AG09319 (cell line): ENCODE data around the gene RPL7L1.

Experiments
- DNase-seq: peaks from one replicate; pipeline ENCODE4 v3.0.0-alpha.2; 2010; ENCODE audit warnings: low read depth; ENCODE audit errors: extremely low read depth
- TF ChIP-seq, protein P1 (sequence below): IDR thresholded peaks from 2 replicates; pipeline ENCODE4 v1.5.1; 2011; ENCODE audit warnings: low read depth, mild to moderate bottlenecking, inconsistent platforms, low read length, moderate library complexity

RPL7L1 gene

GRCh38 chr6:42879372-42880239 lies at the start of gene RPL7L1:
RPL7L1 (plus strand) TSS chr6:42879616; CDS start chr6:42879911, 295 bp downstream.
- peak; percentile 62 for DNase-seq
- TF ChIP-seq, protein P1, sequence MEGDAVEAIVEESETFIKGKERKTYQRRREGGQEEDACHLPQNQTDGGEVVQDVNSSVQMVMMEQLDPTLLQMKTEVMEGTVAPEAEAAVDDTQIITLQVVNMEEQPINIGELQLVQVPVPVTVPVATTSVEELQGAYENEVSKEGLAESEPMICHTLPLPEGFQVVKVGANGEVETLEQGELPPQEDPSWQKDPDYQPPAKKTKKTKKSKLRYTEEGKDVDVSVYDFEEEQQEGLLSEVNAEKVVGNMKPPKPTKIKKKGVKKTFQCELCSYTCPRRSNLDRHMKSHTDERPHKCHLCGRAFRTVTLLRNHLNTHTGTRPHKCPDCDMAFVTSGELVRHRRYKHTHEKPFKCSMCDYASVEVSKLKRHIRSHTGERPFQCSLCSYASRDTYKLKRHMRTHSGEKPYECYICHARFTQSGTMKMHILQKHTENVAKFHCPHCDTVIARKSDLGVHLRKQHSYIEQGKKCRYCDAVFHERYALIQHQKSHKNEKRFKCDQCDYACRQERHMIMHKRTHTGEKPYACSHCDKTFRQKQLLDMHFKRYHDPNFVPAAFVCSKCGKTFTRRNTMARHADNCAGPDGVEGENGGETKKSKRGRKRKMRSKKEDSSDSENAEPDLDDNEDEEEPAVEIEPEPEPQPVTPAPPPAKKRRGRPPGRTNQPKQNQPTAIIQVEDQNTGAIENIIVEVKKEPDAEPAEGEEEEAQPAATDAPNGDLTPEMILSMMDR: no peak

DNA sequence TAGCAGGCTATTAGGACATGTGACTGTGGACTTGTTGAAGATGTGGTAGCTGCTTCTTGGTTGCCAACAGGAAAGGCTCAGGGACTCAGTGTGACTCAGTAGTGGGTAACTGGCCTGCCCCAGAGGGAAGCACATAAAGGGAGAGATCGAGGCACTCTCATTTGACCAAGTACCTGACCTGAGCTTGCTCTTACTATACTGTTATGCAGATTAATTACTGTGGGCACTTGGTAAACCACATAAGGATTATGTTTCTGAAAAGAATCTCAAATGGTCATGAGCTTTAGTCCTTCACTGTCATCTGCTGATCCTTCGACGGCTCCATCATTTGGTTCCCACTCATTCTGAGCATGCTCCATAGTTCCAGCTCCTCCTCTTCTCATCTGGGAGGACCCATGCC lies 48.2 kb upstream of the RPL7L1 start:
- TF ChIP-seq, protein P1: no peak
- DNase-seq: no peak

DNA sequence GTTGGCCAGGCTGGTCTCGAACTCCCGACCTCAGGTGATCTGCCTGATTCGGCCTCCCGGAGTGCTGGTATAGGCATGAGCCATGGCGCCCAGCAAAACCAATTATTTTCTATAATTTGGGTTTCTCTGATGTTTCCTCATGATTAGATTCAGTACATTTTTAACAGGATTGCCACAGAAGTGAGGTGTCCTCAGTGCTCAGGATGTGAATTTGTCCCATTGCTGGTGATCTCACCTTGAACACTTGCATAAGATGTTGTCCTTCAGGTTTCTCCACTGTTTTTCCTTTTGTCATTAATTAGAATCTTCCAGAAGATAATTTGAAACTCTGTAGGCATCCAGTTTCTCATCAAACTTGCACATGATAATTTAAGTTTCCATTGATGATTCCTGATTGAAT lies 45.4 kb upstream of the RPL7L1 start:
- TF ChIP-seq, protein P1: no peak
- DNase-seq: no peak

DNA sequence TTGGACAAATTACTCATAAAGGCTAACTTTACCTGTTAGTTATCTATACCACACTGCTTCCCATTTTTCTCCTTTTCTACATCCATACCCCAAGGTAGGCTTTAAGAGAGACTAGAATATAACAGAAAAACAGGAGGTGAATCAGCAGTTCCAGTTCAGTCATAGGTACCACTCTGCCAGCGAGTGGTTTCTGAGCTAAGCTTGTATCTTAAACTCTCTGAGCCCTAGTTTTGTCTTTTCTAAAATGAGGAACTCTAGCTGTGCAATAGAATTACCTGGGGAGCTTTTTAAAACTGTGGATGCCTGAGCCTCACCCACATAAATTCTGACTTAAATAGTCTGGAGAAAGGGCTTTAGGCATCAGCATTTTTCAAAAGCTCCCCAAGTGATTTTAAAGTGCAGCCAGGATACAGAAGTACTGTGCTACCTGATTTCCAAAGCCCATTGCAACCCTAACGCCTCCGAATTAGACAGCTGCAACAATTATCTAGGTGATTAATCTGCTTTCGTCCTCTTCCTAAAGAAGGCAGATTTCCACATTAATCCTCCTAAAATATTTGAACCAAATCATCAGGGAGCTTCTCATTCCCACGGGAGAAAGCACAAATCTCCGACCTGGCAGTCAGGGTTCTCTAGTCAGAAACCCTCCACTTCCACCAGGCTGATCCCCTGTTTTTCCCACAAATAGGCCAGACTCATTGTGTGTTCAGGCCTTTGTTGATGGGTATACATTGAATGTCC lies 37.4 kb upstream of the RPL7L1 start:
- no peak for DNase-seq
- TF ChIP-seq, protein P1: no peak

GRCh38 chr6:42845327-42845694 lies 34.1 kb upstream of the RPL7L1 start:
- DNase-seq: no peak
- TF ChIP-seq, protein P1: no peak

DNA sequence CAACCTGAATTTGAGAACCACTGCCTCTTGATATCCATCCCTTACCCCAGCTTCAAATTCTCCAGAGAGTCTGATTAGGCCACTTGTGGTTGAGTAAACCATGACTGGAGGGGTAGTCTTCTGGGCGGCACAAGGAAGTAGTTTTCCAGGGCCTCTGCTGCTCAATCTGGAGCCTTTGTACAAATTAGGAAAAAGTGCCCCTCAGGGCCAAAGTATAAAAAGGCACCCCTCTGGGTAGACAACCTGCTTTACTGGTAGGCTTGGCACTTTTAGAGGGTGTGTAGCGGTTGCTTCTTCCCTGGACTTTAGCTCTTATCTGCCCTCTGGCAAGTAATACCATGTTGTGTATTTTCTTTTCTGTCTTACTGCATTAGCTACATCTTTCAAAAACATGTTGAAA lies 32.9 kb upstream of the RPL7L1 start:
- DNase-seq: no peak
- TF ChIP-seq, protein P1: no peak

- DNase-seq: no peak
- TF ChIP-seq, protein P1: no peak
These were observed 30.7 kb upstream of the RPL7L1 start for GRCh38 chr6:42848700-42849099.
